AG04450 (cell line): ENCODE data around the gene DEFB132. TPM values are rescaled to one million over a fixed set of nuclear protein-coding genes. Genes with fewer than 3 reads are reported as not detected.
"Not testable (repeated sequence)": the region's sequence is repeated elsewhere in the genome, so short reads cannot be mapped to it uniquely, and the experiment has no call there.

ENCODE experiments used
- CTCF ChIA-PET: fragments of 300-600, 350-600 bp; formaldehyde crosslinking; extraction: SDS; loops from one replicate; lab custom pipeline; 2022; ENCODE audit warnings: antibody characterized with exemption, inconsistent platforms; lab: Charles Lee
- POLR2A ChIA-PET: fragments of 350-600 bp; formaldehyde crosslinking; extraction: SDS; loops from one replicate; lab custom pipeline; 2021; ENCODE audit warnings: antibody characterized with exemption, inconsistent platforms; lab: Yijun Ruan, JAX
- DNase-seq: peaks from one replicate; pipeline ENCODE4 v3.0.0-alpha.2; 2011; ENCODE audit warnings: low read depth, low spot score
- H3K27ac ChIP-seq: one replicate; pipeline ENCODE4 v1.5.1; 2012; ENCODE audit warnings: low read depth, low read length, control low read depth
- H3K27me3 ChIP-seq: one replicate; pipeline ENCODE4 v1.6.0; 2012; ENCODE audit warnings: low read length; ENCODE audit not compliant: control insufficient read depth, insufficient read depth
- H3K4me3 ChIP-seq: 2 replicates; pipeline ENCODE4 v1.5.1; 2011; ENCODE audit warnings: mild to moderate bottlenecking, low read depth, low read length, control low read depth
- H3K9me3 ChIP-seq: 2 replicates; pipeline ENCODE4 v1.5.1; 2012; ENCODE audit warnings: low read length; ENCODE audit not compliant: control insufficient read depth, insufficient read depth
- polyA plus RNA-seq: library from polyadenylated mRNA; depleted of rRNA; stranded (reverse); fragments of >200 nt; gene quantifications from 2 replicates; pipeline ENCODE4 v1.2.3, GENCODE V29; 2011
- TF ChIP-seq, protein P1 (sequence below): IDR thresholded peaks from 2 replicates; pipeline ENCODE4 v1.5.1; 2011; ENCODE audit warnings: low read depth, low read length, control low read depth, inconsistent platforms

Gene DEFB132
- polyA plus RNA-seq, 1 experiment, result not detected

DNA sequence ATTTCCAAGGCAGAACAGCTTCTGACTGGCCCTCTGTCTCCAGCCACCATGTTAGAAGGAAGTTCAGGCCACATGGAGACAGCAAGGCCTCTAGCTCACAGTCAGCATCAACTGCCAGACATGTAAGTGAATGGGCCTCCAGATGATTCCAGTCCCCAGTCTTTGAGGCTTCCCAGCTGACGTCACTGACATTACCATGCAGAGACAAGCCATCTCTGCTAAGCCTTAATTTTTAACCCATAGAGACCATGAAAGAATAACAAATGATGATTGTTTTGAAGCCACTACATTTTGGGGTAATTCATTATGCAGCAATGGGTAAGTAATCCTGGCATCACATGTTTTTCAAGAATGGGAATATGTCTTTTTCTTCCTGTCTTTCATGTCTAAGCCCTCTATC is 41.7 kb upstream of the DEFB132 start:
- POLR2A ChIA-PET, result no interaction called here

DNA sequence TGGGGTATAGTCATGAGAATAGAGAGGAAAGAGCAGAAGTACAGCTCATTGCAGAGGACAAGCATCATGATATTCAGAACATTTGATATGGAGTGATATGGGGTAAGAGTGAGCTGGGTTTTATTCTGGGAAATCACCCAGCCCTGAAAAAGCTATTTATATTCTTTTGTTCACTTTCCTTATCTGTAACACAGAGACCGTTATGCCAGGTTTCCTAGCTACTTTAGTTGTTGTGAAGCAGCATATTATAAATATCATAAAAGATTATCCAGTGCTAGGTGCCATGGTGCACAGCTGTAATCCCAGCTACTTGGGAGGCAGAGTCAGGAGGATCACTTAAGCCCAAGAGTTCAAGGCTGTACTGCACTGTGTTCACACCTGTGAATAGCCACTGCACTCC is 40.3 kb upstream of the DEFB132 start:
- Histone ChIP-seq H3K27me3 (peaks cover 4% of the 10 kb centered on the region), H3K27ac (no peak overlapping the region), H3K9me3 (no peaks in the 10 kb centered on the region), H3K4me3 (no peak overlapping the region)
- POLR2A ChIA-PET, result no interaction called here
- TF ChIP-seq, protein P1, sequence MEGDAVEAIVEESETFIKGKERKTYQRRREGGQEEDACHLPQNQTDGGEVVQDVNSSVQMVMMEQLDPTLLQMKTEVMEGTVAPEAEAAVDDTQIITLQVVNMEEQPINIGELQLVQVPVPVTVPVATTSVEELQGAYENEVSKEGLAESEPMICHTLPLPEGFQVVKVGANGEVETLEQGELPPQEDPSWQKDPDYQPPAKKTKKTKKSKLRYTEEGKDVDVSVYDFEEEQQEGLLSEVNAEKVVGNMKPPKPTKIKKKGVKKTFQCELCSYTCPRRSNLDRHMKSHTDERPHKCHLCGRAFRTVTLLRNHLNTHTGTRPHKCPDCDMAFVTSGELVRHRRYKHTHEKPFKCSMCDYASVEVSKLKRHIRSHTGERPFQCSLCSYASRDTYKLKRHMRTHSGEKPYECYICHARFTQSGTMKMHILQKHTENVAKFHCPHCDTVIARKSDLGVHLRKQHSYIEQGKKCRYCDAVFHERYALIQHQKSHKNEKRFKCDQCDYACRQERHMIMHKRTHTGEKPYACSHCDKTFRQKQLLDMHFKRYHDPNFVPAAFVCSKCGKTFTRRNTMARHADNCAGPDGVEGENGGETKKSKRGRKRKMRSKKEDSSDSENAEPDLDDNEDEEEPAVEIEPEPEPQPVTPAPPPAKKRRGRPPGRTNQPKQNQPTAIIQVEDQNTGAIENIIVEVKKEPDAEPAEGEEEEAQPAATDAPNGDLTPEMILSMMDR, result no peak
- CTCF ChIA-PET, result no interaction called here
- no peak for DNase-seq

More for the DNA sequence above, 41.7 kb upstream of the DEFB132 start:
- CTCF ChIA-PET, result no interaction called here
- Histone ChIP-seq H3K27me3 (peaks cover 4% of the 10 kb centered on the region), H3K4me3 (no peak overlapping the region), H3K9me3 (no peaks in the 10 kb centered on the region), H3K27ac (no peak overlapping the region)
- TF ChIP-seq, protein P1, result no peak
- DNase-seq, result no peak

DNA sequence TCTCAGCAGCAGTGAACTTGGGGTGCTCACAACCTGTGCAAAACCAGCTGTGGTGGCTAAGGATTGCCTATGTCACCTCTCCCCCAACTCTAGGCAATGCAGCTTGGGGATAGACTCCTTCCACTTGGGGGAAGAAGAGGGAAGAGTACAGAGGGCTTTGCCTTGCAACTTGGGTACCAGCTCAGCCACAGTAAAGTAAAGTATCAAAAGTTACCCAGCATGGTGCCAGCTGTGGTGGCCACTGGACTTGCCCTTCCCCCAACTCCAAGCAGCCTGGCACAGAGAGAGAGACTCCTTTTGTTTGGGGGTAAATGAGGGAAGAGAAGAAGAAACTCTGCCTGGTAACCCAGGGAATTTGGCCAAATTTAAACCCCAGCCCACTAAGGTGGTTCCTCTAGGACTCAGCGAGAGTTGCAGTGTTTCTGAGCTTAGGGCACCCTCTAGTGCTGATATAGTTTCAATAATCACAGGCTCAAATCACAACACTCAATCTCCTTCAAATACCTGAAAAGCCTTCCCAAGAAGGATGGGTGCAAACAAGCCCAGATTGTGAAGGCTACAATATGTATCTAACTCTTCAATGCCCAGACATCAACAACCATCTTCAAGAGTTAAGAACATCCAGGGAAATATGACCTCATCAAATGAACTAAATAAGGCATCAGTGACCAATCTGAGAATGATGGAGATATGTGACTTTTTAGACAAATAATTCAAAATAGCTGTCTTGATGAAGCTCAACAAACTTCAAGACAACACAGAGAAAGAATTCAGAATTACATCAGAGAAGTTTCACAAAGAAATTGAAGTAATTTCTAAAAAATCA is 38.0 kb upstream of the DEFB132 start:
- Histone ChIP-seq H3K9me3 (no peaks in the 10 kb centered on the region), H3K4me3 (no peak overlapping the region), H3K27me3 (peaks cover 4% of the 10 kb centered on the region), H3K27ac (no peak overlapping the region)
- ChIA-PET CTCF (interaction anchor here (0.8 to 1.2 kb wide), 2 partner anchors 13 to 40 kb away, joined by 3 to 5 read pairs; no protein-coding TSS in a partner anchor), POLR2A (no interaction called here)
- no peak for DNase-seq
- TF ChIP-seq, protein P1, result peak; percentile 15; the same call in 1 of the 2 replicates

DNA sequence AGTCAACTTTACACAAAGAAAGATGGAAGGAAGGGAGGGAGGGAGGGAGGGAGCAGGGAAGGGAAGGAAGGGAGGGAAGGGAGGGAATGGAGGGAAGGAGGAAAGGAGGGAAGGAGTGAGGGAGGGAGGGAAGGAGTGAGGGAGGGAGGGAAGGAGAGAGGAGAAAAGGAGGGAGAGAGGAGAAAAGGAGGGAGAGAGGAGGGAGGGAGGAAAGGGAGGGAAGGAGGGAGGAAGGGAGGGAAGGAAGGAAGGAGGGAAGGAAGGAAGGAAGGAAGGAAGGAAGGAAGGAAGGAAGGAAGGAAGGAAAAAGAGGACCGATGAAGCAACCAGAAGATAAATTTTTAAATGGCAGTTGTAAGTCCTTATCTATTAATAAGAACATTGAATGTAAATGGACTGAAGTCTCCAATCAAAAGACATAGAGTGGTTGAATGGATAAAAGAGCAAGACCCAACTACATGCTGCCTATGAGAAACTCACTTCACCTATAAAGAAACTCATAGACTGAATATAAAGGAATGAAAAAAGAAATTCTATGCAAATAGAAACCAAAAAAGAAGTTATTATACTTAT is 36.2 kb upstream of the DEFB132 start:
- no peak for DNase-seq
- Histone ChIP-seq H3K4me3 (no peak overlapping the region), H3K27me3 (peaks cover 4% of the 10 kb centered on the region), H3K9me3 (no peaks in the 10 kb centered on the region), H3K27ac (no peak overlapping the region)
- CTCF ChIA-PET, result interaction anchor here (0.6 kb wide), 1 partner anchor 17 kb away, joined by 3 read pairs; no protein-coding TSS in a partner anchor
- POLR2A ChIA-PET, result no interaction called here
- TF ChIP-seq, protein P1, result no peak

DNA sequence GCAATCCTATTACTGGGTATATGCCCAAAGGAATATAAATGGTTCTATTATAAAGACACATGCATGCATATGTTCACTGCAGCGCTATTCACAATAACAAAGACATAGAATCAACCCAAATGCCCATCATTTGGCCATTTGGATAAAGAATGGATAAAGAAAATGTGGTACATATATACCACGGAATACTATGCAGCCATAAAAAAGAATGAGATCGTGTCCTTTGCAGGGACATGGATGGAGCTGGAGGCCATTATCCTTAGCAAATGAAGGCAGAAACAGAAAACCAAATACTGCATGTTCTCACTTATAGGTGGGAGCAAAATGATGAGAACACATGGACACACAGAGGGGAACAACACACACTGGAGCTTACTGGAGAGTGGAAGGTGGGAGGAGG is 31.6 kb upstream of the DEFB132 start:
- H3K9me3 ChIP-seq, CTCF ChIA-PET, DNase-seq, H3K27ac ChIP-seq, POLR2A ChIA-PET, H3K27me3 ChIP-seq, H3K4me3 ChIP-seq: not testable (repeated sequence)
